ENCODE results near the gene DCLRE1A. TPM values are rescaled to one million over a fixed set of nuclear protein-coding genes. Genes with fewer than 3 reads are reported as not detected.

The DCLRE1A gene
- total RNA-seq, 1 donor = 3.8 TPM

GRCh38 chr10:113801569-113801968 lies 52.3 kb downstream of the DCLRE1A start:
- no peak for DNase-seq (ENCODE audit: low read depth in 2 of 3, low spot score in 2 of 3)

- no peak for DNase-seq (ENCODE audit: low read depth in 2 of 3, low spot score in 2 of 3)
Observed at GRCh38 chr10:113791691-113792090, 62.2 kb downstream of the DCLRE1A start.

- DNase-seq (ENCODE audit: low read depth in 2 of 3, low spot score in 2 of 3) = peak in 2 of 3 donors; percentile 40 to 52
Observed at GRCh38 chr10:113788604-113789083, 65.2 kb downstream of the DCLRE1A start.

Small RNA genes within 50 kb of the gene (small RNA-seq; reads per million reads assigned to genes)
- gene RF00560 = not detected

Other genes starting within 250 kb of the DCLRE1A start
- gene NRAP, start 190.0 kb downstream of the DCLRE1A start, total RNA-seq = not detected
- gene CASP7, start 174.2 kb downstream of the DCLRE1A start, total RNA-seq = 8.6 TPM
- gene PLEKHS1, start 102.4 kb downstream of the DCLRE1A start, total RNA-seq = not detected
- gene NHLRC2, start 579 bp upstream of the DCLRE1A start, total RNA-seq = 12.1 TPM
- gene ADRB1, start 189.8 kb upstream of the DCLRE1A start, total RNA-seq = 2.4 TPM

All from hematopoietic multipotent progenitor cell (in vitro differentiated cells).